HG03175 (cell line): ENCODE measurements around the gene EXOC3.
"Not testable (repeated sequence)": the region's sequence is repeated elsewhere in the genome, so short reads cannot be mapped to it uniquely, and the experiment has no call there.

Experiments used
- ATAC-seq: cut with Tn5 transposase; IDR thresholded peaks from one replicate; pipeline ENCODE4 v1.9.1; 2021; ENCODE audit warnings: mild to moderate bottlenecking, moderate library complexity; ENCODE audit not compliant: unreplicated experiment

EXOC3 gene

GRCh38 chr5:406041-406440, 36.9 kb upstream of the EXOC3 start:
- no peak for ATAC-seq

GRCh38 chr5:407051-407450, 35.9 kb upstream of the EXOC3 start:
- ATAC-seq, result no peak

GRCh38 chr5:407801-408268, 35.1 kb upstream of the EXOC3 start:
- ATAC-seq, result no peak

- ATAC-seq, result no peak
These were observed 32.0 kb upstream of the EXOC3 start for GRCh38 chr5:410911-411517.

GRCh38 chr5:411728-412127, 31.2 kb upstream of the EXOC3 start:
- ATAC-seq, result no peak

GRCh38 chr5:414991-415927, 27.7 kb upstream of the EXOC3 start:
- not testable (repeated sequence) for ATAC-seq

GRCh38 chr5:415928-416635, 26.9 kb upstream of the EXOC3 start:
- no peak for ATAC-seq

GRCh38 chr5:416636-416960, 26.4 kb upstream of the EXOC3 start:
- ATAC-seq, result no peak

- no peak for ATAC-seq
These were observed 25.4 kb upstream of the EXOC3 start for GRCh38 chr5:417301-418161.

GRCh38 chr5:418162-419121, 24.5 kb upstream of the EXOC3 start:
- no peak for ATAC-seq

GRCh38 chr5:419970-420369, 23.0 kb upstream of the EXOC3 start:
- no peak for ATAC-seq

GRCh38 chr5:420632-421286, 22.2 kb upstream of the EXOC3 start:
- ATAC-seq, result no peak

GRCh38 chr5:421287-421880, 21.6 kb upstream of the EXOC3 start:
- no peak for ATAC-seq

- no peak for ATAC-seq
These were observed 21.1 kb upstream of the EXOC3 start for GRCh38 chr5:421901-422300.

- no peak for ATAC-seq
These were observed 20.4 kb upstream of the EXOC3 start for GRCh38 chr5:422323-423232.

GRCh38 chr5:423233-423565, 19.8 kb upstream of the EXOC3 start:
- no peak for ATAC-seq

GRCh38 chr5:423626-424261, 19.2 kb upstream of the EXOC3 start:
- no peak for ATAC-seq
